Measurements from ENCODE around the gene RMP24.

The RMP24 gene

GRCh38 chr18:36006997-36007396 is 34.5 kb downstream of the RMP24 start:
- H3K9ac ChIP-seq (ENCODE audit: low read depth, low read length) = no peak overlapping the region
- no peaks in the 10 kb centered on the region for H3K36me3 ChIP-seq (ENCODE audit: insufficient read depth, low read length)
- no peak for TF ChIP-seq EZH2 (IDR thresholded peaks at IDR 0.05; ENCODE audit: borderline replicate concordance, low read depth, low read length, severe bottlenecking)
- no peak for TF ChIP-seq CTCF (IDR thresholded peaks at IDR 0.05; ENCODE audit: borderline replicate concordance, extremely low read depth, low read length, poor library complexity, severe bottlenecking)
- H3K4me2 ChIP-seq (ENCODE audit: insufficient read depth, low read length) = no peak overlapping the region
- no peaks in the 10 kb centered on the region for H3K9me3 ChIP-seq (ENCODE audit: insufficient read depth, low read length, severe bottlenecking)
- H3K27me3 ChIP-seq (ENCODE audit: insufficient read depth, low read length, poor library complexity) = no peaks in the 10 kb centered on the region
- H4K20me1 ChIP-seq (ENCODE audit: insufficient read depth, low read length) = no peaks in the 10 kb centered on the region
- no peaks in the 10 kb centered on the region for H3K79me2 ChIP-seq (ENCODE audit: insufficient read depth, low read length)
- DNase-seq = no peak
- H3K4me1 ChIP-seq (ENCODE audit: insufficient read depth, low read length) = no peaks in the 10 kb centered on the region
- no peak overlapping the region for H3K27ac ChIP-seq (ENCODE audit: low read length)
- ATAC-seq (ENCODE audit: insufficient read depth, low read depth) = no peak
- no peak overlapping the region for H3K4me3 ChIP-seq (ENCODE audit: low read depth in 1 of 2, low read length in 2 of 2)
- H2AFZ ChIP-seq (ENCODE audit: low read depth, low read length) = no peak overlapping the region

GRCh38 chr18:36009214-36009613 is 36.7 kb downstream of the RMP24 start:
- Histone ChIP-seq H3K36me3 (ENCODE audit: insufficient read depth, low read length) (no peaks in the 10 kb centered on the region), H3K27me3 (ENCODE audit: insufficient read depth, low read length, poor library complexity) (no peaks in the 10 kb centered on the region), H3K4me2 (ENCODE audit: insufficient read depth, low read length) (no peak overlapping the region), H3K27ac (ENCODE audit: low read length) (no peak overlapping the region), H3K4me3 (ENCODE audit: low read depth in 1 of 2, low read length in 2 of 2) (no peak overlapping the region), H4K20me1 (ENCODE audit: insufficient read depth, low read length) (no peaks in the 10 kb centered on the region), H3K4me1 (ENCODE audit: insufficient read depth, low read length) (no peaks in the 10 kb centered on the region), H3K79me2 (ENCODE audit: insufficient read depth, low read length) (no peaks in the 10 kb centered on the region), H2AFZ (ENCODE audit: low read depth, low read length) (no peak overlapping the region), H3K9me3 (ENCODE audit: insufficient read depth, low read length, severe bottlenecking) (no peaks in the 10 kb centered on the region), H3K9ac (ENCODE audit: low read depth, low read length) (no peak overlapping the region)
- DNase-seq = no peak
- no peak for ATAC-seq (ENCODE audit: insufficient read depth, low read depth)
- no peak for TF ChIP-seq EZH2 (IDR thresholded peaks at IDR 0.05; ENCODE audit: borderline replicate concordance, low read depth, low read length, severe bottlenecking)
- TF ChIP-seq CTCF (IDR thresholded peaks at IDR 0.05; ENCODE audit: borderline replicate concordance, extremely low read depth, low read length, poor library complexity, severe bottlenecking) = no peak

GRCh38 chr18:36012891-36013290 is 40.4 kb downstream of the RMP24 start:
- no peaks in the 10 kb centered on the region for H3K9me3 ChIP-seq (ENCODE audit: insufficient read depth, low read length, severe bottlenecking)
- H3K4me1 ChIP-seq (ENCODE audit: insufficient read depth, low read length) = no peaks in the 10 kb centered on the region
- DNase-seq (no peak), ATAC-seq (ENCODE audit: insufficient read depth, low read depth) (no peak)
- no peak overlapping the region for H3K4me2 ChIP-seq (ENCODE audit: insufficient read depth, low read length)
- H3K79me2 ChIP-seq (ENCODE audit: insufficient read depth, low read length) = no peaks in the 10 kb centered on the region
- no peak for TF ChIP-seq EZH2 (IDR thresholded peaks at IDR 0.05; ENCODE audit: borderline replicate concordance, low read depth, low read length, severe bottlenecking)
- TF ChIP-seq CTCF (IDR thresholded peaks at IDR 0.05; ENCODE audit: borderline replicate concordance, extremely low read depth, low read length, poor library complexity, severe bottlenecking) = no peak
- no peak overlapping the region for H3K9ac ChIP-seq (ENCODE audit: low read depth, low read length)
- H3K27me3 ChIP-seq (ENCODE audit: insufficient read depth, low read length, poor library complexity) = no peaks in the 10 kb centered on the region
- H4K20me1 ChIP-seq (ENCODE audit: insufficient read depth, low read length) = 0 out of 2 replicates have a peak, but pooled peaks cover 2% of the 10 kb centered on the region
- H3K36me3 ChIP-seq (ENCODE audit: insufficient read depth, low read length) = no peaks in the 10 kb centered on the region
- H3K4me3 ChIP-seq (ENCODE audit: low read depth in 1 of 2, low read length in 2 of 2) = no peak overlapping the region
- H2AFZ ChIP-seq (ENCODE audit: low read depth, low read length) = no peak overlapping the region
- no peak overlapping the region for H3K27ac ChIP-seq (ENCODE audit: low read length)

GRCh38 chr18:36015629-36016028 is 43.1 kb downstream of the RMP24 start:
- Histone ChIP-seq H3K36me3 (ENCODE audit: insufficient read depth, low read length) (no peaks in the 10 kb centered on the region), H3K4me1 (ENCODE audit: insufficient read depth, low read length) (no peaks in the 10 kb centered on the region), H3K27me3 (ENCODE audit: insufficient read depth, low read length, poor library complexity) (no peaks in the 10 kb centered on the region), H3K9ac (ENCODE audit: low read depth, low read length) (no peak overlapping the region), H3K27ac (ENCODE audit: low read length) (no peak overlapping the region), H3K4me2 (ENCODE audit: insufficient read depth, low read length) (no peak overlapping the region), H4K20me1 (ENCODE audit: insufficient read depth, low read length) (0 out of 2 replicates have a peak, but pooled peaks cover 2% of the 10 kb centered on the region), H3K4me3 (ENCODE audit: low read depth in 1 of 2, low read length in 2 of 2) (no peak overlapping the region), H2AFZ (ENCODE audit: low read depth, low read length) (no peak overlapping the region), H3K79me2 (ENCODE audit: insufficient read depth, low read length) (no peaks in the 10 kb centered on the region), H3K9me3 (ENCODE audit: insufficient read depth, low read length, severe bottlenecking) (no peaks in the 10 kb centered on the region)
- ATAC-seq (ENCODE audit: insufficient read depth, low read depth) (no peak), DNase-seq (no peak)
- TF ChIP-seq EZH2 (IDR thresholded peaks at IDR 0.05; ENCODE audit: borderline replicate concordance, low read depth, low read length, severe bottlenecking) (no peak), CTCF (IDR thresholded peaks at IDR 0.05; ENCODE audit: borderline replicate concordance, extremely low read depth, low read length, poor library complexity, severe bottlenecking) (no peak)
